Measurements from ENCODE around the gene TFAP2A.

TFAP2A gene

GRCh38 chr6:10382322-10382721 lies 32.6 kb downstream of the TFAP2A start:
- no peak for DNase-seq

- no peak for DNase-seq
These were observed 33.1 kb downstream of the TFAP2A start for GRCh38 chr6:10381830-10382208.

- DNase-seq = no peak
These were observed 33.6 kb downstream of the TFAP2A start for GRCh38 chr6:10381133-10381829.

- no peak for DNase-seq
These were observed 39.4 kb downstream of the TFAP2A start for GRCh38 chr6:10375391-10375969.

- no peak for DNase-seq
These were observed 41.1 kb downstream of the TFAP2A start for GRCh38 chr6:10373642-10374359.

GRCh38 chr6:10369896-10370295 lies 45.0 kb downstream of the TFAP2A start:
- no peak for DNase-seq

- no peak for DNase-seq
These were observed 46.0 kb downstream of the TFAP2A start for GRCh38 chr6:10368861-10369260.

GRCh38 chr6:10363911-10364310 lies 51.0 kb downstream of the TFAP2A start:
- no peak for DNase-seq

GRCh38 chr6:10362300-10362699 lies 52.6 kb downstream of the TFAP2A start:
- DNase-seq = no peak

- DNase-seq = no peak
These were observed 53.4 kb downstream of the TFAP2A start for GRCh38 chr6:10361428-10361827.

- no peak for DNase-seq
These were observed 55.3 kb downstream of the TFAP2A start for GRCh38 chr6:10359581-10359980.

- no peak for DNase-seq
These were observed 59.7 kb downstream of the TFAP2A start for GRCh38 chr6:10355115-10355702.

GRCh38 chr6:10351791-10352190 lies 63.1 kb downstream of the TFAP2A start:
- no peak for DNase-seq

- no peak for DNase-seq
These were observed 64.2 kb downstream of the TFAP2A start for GRCh38 chr6:10350720-10351119.

GRCh38 chr6:10347561-10348327 lies 67.1 kb downstream of the TFAP2A start:
- no peak for DNase-seq
